GM19467 (cell line): Measurements from ENCODE around the gene SLC2A4RG.
"Not testable (repeated sequence)": the region's sequence is repeated elsewhere in the genome, so short reads cannot be mapped to it uniquely, and the experiment has no call there.

Source experiments
- ATAC-seq: cut with Tn5 transposase; IDR thresholded peaks from one replicate; pipeline ENCODE4 v1.9.1; 2021; ENCODE audit warnings: mild to moderate bottlenecking, moderate library complexity; ENCODE audit not compliant: unreplicated experiment

Gene SLC2A4RG

GRCh38 chr20:63712191-63712590 is 27.4 kb upstream of the SLC2A4RG start:
- ATAC-seq, result no peak

DNA sequence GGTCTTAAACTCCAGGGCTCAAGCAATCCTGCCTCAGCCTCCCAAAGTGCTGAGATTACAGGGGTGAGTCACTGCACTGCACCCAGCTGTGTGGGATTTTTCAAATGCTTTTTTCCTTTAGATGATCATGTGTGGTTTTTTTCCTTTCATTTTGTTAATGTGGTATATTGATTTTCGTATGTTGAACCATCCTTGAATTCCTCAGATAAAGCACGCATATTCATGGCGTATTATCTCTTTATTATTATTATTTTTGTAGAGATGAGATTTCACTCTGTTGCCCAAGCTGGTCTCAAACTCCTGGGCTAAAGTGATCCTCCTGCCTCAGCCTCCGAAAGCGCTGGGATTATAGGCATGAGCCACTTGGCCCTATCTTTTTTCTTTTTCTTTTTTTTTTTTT is 24.7 kb upstream of the SLC2A4RG start:
- no peak for ATAC-seq

DNA sequence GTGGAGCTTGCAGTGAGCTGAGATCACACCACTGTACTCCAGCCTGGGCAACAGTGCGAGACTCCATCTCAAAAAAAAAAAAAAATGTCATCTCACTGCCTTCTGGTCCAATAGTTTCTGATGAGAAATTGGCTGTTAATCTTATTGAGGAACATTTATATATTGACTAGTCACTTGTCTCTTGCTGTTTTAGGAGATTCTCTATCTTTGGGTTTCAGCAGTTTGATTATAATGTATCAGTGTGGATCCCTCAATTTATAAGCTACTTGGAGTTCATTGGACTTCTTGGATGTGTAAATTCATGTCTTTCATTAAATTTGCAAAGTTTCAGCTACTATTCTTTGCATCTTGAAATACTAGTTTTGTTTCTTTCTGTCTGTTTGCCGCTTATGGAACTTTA is 20.6 kb upstream of the SLC2A4RG start:
- no peak for ATAC-seq

- not testable (repeated sequence) for ATAC-seq
Observed at GRCh38 chr20:63722967-63723622, 16.5 kb upstream of the SLC2A4RG start.

GRCh38 chr20:63730189-63730733 is 9.3 kb upstream of the SLC2A4RG start:
- ATAC-seq, result not testable (repeated sequence)

DNA sequence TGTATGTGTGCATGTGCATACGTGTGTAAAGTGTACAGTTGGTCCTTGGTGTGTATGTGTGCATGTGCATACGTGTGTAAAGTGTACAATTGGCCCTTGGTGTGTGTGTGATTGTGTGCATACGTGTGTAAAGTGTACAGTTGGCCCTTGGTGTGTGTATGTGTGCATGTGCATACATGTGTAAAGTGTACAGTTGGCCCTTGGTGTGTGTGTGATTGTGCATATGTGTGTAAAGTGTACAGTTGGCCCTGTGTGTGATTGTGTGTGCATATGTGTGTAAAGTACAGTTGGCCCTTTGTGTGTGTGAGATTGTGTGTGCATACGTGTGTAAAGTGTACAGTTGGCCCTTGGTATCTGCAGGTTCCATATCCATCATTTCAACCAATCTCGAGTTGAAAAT is 8.2 kb upstream of the SLC2A4RG start:
- ATAC-seq, result no peak

- no peak for ATAC-seq
Observed at GRCh38 chr20:63732118-63733095, 7.2 kb upstream of the SLC2A4RG start.

DNA sequence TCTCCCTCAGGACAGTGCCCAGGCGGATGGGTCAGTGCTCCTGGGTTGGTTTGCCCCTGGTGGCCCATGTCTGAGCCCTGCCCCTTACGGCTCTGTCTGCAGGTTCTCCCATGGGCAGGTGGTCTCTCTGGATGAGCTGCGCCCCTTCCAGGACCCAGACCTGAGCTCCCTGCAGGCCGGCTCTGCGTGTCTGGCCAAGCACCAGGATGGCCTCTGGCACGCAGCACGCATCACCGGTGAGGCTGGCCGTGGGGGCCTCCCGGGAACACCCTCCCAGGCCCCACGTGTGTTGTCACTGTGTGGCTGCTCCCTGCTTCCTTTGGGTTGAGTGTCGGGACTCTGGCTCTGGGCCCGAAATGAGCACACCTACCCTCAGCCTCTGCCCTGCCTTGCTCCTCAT is 6.5 kb upstream of the SLC2A4RG start:
- no peak for ATAC-seq

DNA sequence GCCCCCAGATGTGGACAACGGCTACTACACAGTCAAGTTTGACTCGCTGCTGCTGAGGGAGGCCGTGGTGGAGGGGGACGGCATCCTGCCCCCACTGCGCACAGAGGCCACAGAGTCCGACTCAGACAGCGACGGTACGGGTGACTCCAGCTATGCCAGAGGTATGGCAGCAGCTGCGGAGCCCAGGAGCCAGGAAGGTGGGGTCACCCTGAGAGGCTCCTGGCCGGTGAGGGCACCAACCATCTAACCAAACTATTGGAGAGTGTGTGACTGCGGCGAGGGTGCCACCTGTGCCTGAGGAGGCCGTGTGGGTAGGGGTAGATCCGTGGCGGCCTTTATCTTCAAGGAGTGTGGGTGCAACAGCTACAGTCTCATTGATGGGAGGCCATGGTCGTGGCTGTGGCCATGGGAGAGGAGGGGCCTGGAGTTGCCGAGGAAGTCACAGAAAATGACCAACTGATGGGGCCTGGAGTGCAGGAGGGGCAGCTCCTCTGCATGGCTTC is 5.9 kb upstream of the SLC2A4RG start:
- ATAC-seq, result no peak

GRCh38 chr20:63734111-63734945 is 5.2 kb upstream of the SLC2A4RG start:
- no peak for ATAC-seq

GRCh38 chr20:63734946-63735858 is 4.4 kb upstream of the SLC2A4RG start:
- ATAC-seq, result no peak

- ATAC-seq, result no peak
Observed at GRCh38 chr20:63735859-63736718, 3.5 kb upstream of the SLC2A4RG start, which contains the start of gene LIME1. LIME1 (plus strand) TSS chr20:63736664; CDS start chr20:63737550, 886 bp downstream.

- no peak for ATAC-seq
Observed at GRCh38 chr20:63736893-63737694, 2.5 kb upstream of the SLC2A4RG start.

GRCh38 chr20:63737695-63737944 is 2.0 kb upstream of the SLC2A4RG start:
- no peak for ATAC-seq

DNA sequence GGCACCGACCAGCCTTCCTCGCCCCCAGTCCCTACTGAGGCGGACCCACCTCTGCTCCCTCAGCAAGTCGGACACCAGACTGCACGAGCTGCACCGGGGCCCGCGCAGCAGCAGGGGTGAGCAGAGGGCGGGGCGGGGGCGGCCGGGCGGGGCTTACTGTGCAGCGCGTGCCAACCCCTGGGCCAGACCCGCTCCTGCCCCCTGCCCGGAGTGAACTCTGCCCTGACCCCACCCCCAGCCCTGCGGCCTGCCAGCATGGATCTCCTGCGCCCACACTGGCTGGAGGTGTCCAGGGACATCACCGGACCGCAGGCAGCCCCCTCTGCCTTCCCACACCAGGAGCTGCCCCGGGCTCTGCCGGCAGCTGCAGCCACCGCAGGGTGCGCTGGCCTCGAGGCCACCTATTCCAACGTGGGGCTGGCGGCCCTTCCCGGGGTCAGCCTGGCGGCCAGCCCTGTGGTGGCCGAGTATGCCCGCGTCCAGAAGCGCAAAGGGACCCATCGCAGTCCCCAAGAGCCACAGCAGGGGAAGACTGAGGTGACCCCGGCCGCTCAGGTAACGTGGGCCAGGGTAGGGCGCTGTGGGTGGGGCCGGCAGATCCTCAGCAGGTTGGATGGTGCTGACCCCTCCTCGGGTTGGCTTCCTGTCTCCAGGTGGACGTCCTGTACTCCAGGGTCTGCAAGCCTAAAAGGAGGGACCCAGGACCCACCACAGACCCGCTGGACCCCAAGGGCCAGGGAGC is 1.5 kb upstream of the SLC2A4RG start:
- no peak for ATAC-seq

- ATAC-seq, result no peak
Observed at GRCh38 chr20:63738687-63739129, 868 bp upstream of the SLC2A4RG start.

- ATAC-seq, result no peak
Observed at GRCh38 chr20:63740070-63740626, 572 bp downstream of the SLC2A4RG start.
